Measurements from ENCODE around the gene TMEM11. TPM values are rescaled to one million over a fixed set of nuclear protein-coding genes. Genes with fewer than 3 reads are reported as not detected.

Gene TMEM11
- total RNA-seq, 1 experiment from 2014 or later: 47.6 TPM

GRCh38 chr17:21157586-21158370, 56.2 kb downstream of the TMEM11 start:
- POLR2A ChIA-PET (ENCODE audit: low non-redundant PET): no interaction called here
- CTCF ChIA-PET: no interaction called here
- intact Hi-C loops (cut with micrococcal nuclease; ENCODE audit: unreplicated experiment): no loop called here
- no peaks in the 10 kb centered on the region for H3K4me1 ChIP-seq (ENCODE audit: insufficient read depth, low read length, poor library complexity, severe bottlenecking)
- no TSS peak for BruUV-seq (replicated peaks)
- no peak for TF ChIP-seq CTCF (conservative IDR thresholded peaks at IDR 0.05; ENCODE audit: low read depth, low read length)
- no peak for TF ChIP-seq EZH2 (IDR thresholded peaks at IDR 0.05; ENCODE audit: borderline replicate concordance, low read depth, low read length, poor library complexity, severe bottlenecking)
- peaks cover 5% of the 10 kb centered on the region for H3K9me3 ChIP-seq (ENCODE audit: low read depth, low read length, poor library complexity, severe bottlenecking)
- H3K27ac ChIP-seq (ENCODE audit: low read depth, low read length, poor library complexity, severe bottlenecking): no peak overlapping the region
- H3K27me3 ChIP-seq (replicated peaks; ENCODE audit: insufficient read depth, low read depth, low read length, poor library complexity): no peaks in the 10 kb centered on the region
- H3K36me3 ChIP-seq (ENCODE audit: insufficient read depth, low read length, poor library complexity, severe bottlenecking): no peaks in the 10 kb centered on the region
- no peak for DNase-seq (ENCODE audit: low spot score)
- H3K4me3 ChIP-seq (ENCODE audit: low read depth, low read length, poor library complexity, severe bottlenecking): no peak overlapping the region

GRCh38 chr17:21152731-21153130, 61.2 kb downstream of the TMEM11 start:
- Histone ChIP-seq H3K36me3 (ENCODE audit: insufficient read depth, low read length, poor library complexity, severe bottlenecking) (no peaks in the 10 kb centered on the region), H3K27ac (ENCODE audit: low read depth, low read length, poor library complexity, severe bottlenecking) (no peak overlapping the region), H3K4me3 (ENCODE audit: low read depth, low read length, poor library complexity, severe bottlenecking) (no peak overlapping the region), H3K4me1 (ENCODE audit: insufficient read depth, low read length, poor library complexity, severe bottlenecking) (no peaks in the 10 kb centered on the region), H3K9me3 (ENCODE audit: low read depth, low read length, poor library complexity, severe bottlenecking) (peaks cover 31% of the 10 kb centered on the region), H3K27me3 (replicated peaks; ENCODE audit: insufficient read depth, low read depth, low read length, poor library complexity) (no peaks in the 10 kb centered on the region)
- TF ChIP-seq CTCF (conservative IDR thresholded peaks at IDR 0.05; ENCODE audit: low read depth, low read length): no peak
- no peak for TF ChIP-seq EZH2 (IDR thresholded peaks at IDR 0.05; ENCODE audit: borderline replicate concordance, low read depth, low read length, poor library complexity, severe bottlenecking)
- ChIA-PET CTCF (no interaction called here), POLR2A (ENCODE audit: low non-redundant PET) (no interaction called here)
- intact Hi-C loops (cut with micrococcal nuclease; ENCODE audit: unreplicated experiment): no loop called here
- no peak for DNase-seq (ENCODE audit: low spot score)
- no TSS peak for BruUV-seq (replicated peaks)

GRCh38 chr17:21149621-21150020, 64.3 kb downstream of the TMEM11 start:
- intact Hi-C loops (cut with micrococcal nuclease; ENCODE audit: unreplicated experiment): no loop called here
- ChIA-PET POLR2A (ENCODE audit: low non-redundant PET) (no interaction called here), CTCF (no interaction called here)
- no TSS peak for BruUV-seq (replicated peaks)
- no peak overlapping the region for H3K4me3 ChIP-seq (ENCODE audit: low read depth, low read length, poor library complexity, severe bottlenecking)
- H3K9me3 ChIP-seq (ENCODE audit: low read depth, low read length, poor library complexity, severe bottlenecking): peaks cover 31% of the 10 kb centered on the region
- TF ChIP-seq CTCF (conservative IDR thresholded peaks at IDR 0.05; ENCODE audit: low read depth, low read length): no peak
- no peak for TF ChIP-seq EZH2 (IDR thresholded peaks at IDR 0.05; ENCODE audit: borderline replicate concordance, low read depth, low read length, poor library complexity, severe bottlenecking)
- H3K4me1 ChIP-seq (ENCODE audit: insufficient read depth, low read length, poor library complexity, severe bottlenecking): no peaks in the 10 kb centered on the region
- no peaks in the 10 kb centered on the region for H3K27me3 ChIP-seq (replicated peaks; ENCODE audit: insufficient read depth, low read depth, low read length, poor library complexity)
- DNase-seq (ENCODE audit: low spot score): no peak
- no peak overlapping the region for H3K27ac ChIP-seq (ENCODE audit: low read depth, low read length, poor library complexity, severe bottlenecking)
- H3K36me3 ChIP-seq (ENCODE audit: insufficient read depth, low read length, poor library complexity, severe bottlenecking): no peaks in the 10 kb centered on the region

Other genes starting within 250 kb of the TMEM11 start
- gene USP22, start 171.2 kb downstream of the TMEM11 start, total RNA-seq (2021): 288 and 318 TPM in 2 replicates
- 19.0 and 23.4 TPM in 2 replicates for gene DHRS7B, start 87.2 kb downstream of the TMEM11 start, total RNA-seq (2021)
- gene NATD1, start 39.2 kb upstream of the TMEM11 start, total RNA-seq (2021): 0.75 and 2.3 TPM in 2 replicates
- 39.0 and 44.0 TPM in 2 replicates for gene MAP2K3, start 70.5 kb upstream of the TMEM11 start, total RNA-seq (2021)
- gene KCNJ12, start 162.2 kb upstream of the TMEM11 start, total RNA-seq (2021): 1.2 and 2.1 TPM in 2 replicates